ENCODE results near the gene ATF3.

ATF3 gene

DNA sequence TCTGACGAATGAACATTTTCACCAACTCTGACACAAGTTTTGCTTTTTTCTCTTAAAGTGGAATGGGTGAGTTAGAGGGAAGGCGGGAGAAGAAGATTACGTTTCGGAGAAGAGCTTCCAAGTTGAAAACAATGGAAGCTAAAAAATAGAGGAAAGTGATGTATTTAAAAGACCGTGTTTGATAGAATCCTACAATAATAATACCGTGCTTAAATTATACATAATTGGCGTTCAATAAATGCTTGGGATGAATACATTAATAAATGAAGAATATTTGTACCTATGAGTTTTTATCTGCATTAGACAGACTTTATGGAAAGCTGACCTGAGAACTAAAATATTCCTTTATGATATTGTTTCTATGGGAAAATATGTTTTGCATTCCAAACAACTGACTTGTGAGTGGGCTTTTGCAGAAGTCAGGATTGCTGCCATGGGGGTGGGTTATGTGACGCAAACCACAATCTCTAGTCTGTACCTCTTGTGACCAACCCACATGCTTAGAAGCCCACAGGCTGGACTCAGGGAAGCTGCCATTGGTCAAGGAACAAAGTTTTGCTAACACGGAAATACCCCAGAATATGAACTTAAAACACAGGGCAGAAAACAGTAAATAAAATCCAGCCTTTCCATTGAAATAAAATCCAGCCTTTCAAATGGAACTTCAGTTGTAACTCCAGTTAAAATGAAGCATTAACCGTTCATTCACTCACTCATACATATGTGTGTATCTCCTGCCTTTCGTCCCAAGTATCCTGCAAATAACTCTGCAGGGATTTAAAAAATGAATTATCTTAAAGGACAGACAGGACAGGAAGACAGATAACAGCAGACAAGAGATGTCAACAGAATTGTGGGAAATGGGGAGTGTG, 21.3 kb upstream of the ATF3 start:
- DNase-seq: no peak

DNA sequence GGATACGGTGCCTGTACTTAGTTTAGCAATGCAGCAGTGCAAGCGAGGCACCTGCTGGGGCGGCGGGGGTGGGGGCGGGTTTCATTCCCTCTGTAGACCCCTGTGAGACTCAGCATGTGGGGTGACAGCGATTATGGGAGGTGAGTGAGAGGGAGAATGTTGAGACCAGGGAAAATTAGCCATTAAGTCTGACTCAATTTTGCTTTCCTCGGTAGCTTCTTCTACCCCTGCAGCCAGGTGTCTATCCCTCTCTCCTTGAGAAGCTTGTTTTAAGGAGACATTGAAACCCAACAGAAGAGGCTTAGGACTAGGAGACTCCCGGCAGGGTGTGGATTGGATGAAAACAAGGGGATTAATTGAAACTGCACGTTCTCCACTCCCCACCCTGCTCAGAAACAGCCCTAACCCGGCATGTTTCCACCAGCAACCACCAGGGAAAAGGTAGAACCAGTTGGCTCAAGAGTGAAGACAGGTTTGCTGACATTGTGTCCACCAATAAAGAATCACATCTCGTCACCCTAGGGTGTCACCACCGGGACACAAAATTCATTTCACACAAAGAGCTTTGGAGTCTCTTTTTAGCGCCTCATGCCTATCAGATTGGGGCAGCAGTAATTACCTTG, 20.6 kb upstream of the ATF3 start:
- DNase-seq: peak; percentile 94

- no peak for DNase-seq
These were observed 19.1 kb upstream of the ATF3 start for GRCh38 chr1:212589446-212589845.

DNA sequence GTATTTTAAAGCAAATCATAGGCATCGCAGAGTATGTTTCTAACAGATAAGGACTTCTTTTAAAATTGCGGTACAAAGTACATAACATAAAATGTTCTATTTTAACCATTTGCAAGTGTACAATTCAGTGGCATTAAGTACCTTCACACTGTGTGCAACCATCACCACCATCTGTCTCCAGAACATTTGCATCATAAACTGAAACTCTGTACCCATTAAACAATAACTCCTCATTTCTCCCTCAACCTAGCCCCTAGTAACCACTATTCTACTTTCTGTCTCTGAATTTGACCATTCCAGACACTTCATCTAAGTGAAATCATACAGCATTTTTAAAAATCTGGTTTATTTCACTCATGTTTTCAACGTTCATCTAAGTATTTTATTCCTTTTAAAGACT, 16.6 kb upstream of the ATF3 start:
- no peak for DNase-seq

GRCh38 chr1:212593821-212594251, 14.7 kb upstream of the ATF3 start:
- DNase-seq: no peak

GRCh38 chr1:212594640-212595039, 13.9 kb upstream of the ATF3 start:
- no peak for DNase-seq

- DNase-seq: no peak
These were observed 13.3 kb upstream of the ATF3 start for GRCh38 chr1:212595229-212595628.

- peak; percentile 59 for DNase-seq
These were observed 12.5 kb upstream of the ATF3 start for GRCh38 chr1:212595787-212596714.

DNA sequence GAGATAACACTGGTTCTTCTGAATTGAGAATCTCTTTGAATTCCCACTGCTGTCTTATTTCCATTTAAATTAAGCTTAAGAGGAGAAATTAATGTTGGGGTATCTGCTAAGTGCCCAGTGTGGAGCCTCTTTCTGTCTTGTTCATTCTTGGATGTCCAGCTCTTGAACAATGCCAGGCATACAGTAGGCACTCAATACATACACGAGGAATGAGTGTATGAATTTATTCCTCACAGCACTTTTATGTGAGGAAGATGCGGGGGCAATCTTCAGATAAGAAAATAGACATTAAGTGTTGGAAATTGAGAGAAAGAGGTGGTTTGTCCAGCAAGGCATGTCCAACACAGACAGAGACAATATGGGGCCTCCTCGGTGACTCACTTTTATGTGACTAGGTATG, 11.8 kb upstream of the ATF3 start:
- DNase-seq: no peak

GRCh38 chr1:212597487-212597886, 11.1 kb upstream of the ATF3 start:
- DNase-seq: no peak

GRCh38 chr1:212600071-212600915, 8.3 kb upstream of the ATF3 start:
- DNase-seq: peak; percentile 91

DNA sequence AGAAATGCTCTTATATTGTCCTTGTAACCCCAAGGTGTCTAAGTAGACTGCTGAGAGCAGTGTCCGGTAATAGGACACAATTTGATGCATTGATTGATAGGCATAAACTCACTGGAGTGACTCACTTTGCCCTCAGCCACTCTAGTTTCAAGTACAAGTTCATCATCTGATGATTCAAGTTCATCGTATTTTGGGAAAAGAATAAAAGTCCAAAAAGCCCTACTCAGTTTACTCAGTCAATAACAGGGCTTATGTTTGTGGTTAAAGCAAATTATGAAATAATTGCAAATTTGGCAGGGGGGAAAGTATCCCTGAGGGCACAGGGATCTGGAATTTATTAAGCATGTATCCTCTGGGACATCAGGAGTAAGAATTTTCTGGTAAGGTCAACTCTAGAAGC, 7.6 kb upstream of the ATF3 start:
- DNase-seq: no peak

DNA sequence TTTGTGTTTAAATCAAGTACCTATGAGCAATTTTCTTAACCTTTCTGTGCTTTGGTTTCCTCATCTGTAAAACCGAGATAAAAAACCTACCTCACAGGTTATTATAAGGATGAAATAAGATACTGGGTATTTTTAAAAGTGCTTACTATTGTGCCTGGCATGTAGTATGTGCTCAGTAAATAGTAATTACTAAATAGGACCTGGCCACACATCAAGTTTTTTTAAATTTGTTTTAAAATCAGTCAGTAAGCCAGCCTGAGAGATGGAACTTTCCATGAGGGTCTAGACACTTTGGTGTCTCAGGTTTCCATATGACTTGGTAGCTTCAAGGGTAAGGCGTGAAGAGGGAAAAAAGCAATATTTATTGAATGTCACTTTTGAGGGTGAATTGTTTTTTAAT, 7.0 kb upstream of the ATF3 start:
- no peak for DNase-seq

DNA sequence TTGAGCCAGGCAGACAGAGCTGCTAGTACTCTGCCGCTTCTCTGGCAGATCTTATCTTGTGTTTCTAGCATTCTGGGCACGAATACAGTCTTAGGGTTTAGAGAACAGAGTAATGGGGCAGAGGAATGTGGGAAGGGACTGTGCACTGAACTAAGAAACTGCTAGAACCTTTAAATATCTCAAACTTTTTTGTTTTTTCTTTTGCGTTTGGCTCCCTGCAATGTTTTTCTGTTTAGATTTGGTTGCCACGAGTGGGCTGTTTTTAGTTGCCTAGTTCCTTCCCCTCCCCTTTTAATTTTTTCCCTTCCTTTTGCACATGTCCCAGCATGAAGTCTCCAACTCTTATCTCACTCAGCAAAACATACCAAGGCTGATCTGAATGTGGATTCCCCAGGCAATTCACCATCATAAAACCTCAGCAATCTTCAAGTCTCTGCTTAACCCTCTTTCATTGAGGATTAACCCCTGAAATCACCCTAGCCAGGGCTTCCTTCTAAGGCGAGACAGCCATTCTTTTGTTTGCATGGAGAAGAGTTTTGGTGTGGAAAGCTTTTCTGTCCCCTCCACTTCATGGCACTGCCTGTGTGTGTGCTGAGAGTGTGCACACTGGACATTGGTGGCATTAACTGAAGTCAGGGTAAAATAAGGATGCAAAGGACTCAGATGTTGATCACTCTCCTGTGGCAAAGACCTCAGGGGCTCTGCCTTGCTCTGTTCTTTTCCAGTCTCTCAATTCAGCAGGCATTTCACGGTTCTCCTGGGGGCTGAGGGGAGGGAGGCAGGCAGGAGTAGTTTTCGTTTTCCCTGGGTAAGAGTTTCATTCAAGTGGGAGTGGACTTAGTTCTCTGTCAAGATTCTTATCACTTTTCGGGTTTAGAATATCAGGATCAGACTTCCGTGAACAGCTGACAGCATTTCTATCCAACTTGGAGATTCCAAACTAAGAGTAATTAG, 2.8 kb upstream of the ATF3 start:
- peak; percentile 59 for DNase-seq

GRCh38 chr1:212606395-212607205, 2.0 kb upstream of the ATF3 start:
- DNase-seq: peak; percentile 42

GRCh38 chr1:212607206-212607912, 1.2 kb upstream of the ATF3 start:
- DNase-seq: peak; percentile 57

DNA sequence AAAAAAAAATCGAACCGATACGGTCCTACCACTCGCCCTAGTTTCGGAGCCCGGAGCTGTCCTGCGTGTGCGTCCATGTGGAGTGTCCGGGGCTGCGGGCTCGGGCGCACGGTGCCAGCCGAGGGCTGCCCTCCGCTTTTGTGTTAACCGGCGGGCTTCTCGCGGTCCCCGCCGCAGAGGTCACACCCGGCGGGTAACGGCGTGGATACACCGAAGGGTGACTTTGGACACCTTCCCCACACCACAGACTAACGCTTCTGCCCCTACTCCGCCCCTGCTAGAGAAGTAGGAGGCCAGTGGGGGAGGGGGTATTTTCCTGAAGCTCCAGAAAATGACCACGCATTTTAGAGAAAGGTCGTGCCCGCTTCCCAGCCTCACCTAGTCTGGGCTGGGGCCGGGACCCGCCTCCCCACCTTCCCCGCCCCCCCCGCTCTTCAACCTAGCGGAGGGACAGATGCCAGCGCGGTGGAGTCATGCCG, 609 bp upstream of the ATF3 start:
- no peak for DNase-seq

GRCh38 chr1:212608959-212609700, 569 bp downstream of the ATF3 start:
- DNase-seq: peak; percentile 74
